ENCODE data around the gene B3GALNT2.

Gene B3GALNT2

DNA sequence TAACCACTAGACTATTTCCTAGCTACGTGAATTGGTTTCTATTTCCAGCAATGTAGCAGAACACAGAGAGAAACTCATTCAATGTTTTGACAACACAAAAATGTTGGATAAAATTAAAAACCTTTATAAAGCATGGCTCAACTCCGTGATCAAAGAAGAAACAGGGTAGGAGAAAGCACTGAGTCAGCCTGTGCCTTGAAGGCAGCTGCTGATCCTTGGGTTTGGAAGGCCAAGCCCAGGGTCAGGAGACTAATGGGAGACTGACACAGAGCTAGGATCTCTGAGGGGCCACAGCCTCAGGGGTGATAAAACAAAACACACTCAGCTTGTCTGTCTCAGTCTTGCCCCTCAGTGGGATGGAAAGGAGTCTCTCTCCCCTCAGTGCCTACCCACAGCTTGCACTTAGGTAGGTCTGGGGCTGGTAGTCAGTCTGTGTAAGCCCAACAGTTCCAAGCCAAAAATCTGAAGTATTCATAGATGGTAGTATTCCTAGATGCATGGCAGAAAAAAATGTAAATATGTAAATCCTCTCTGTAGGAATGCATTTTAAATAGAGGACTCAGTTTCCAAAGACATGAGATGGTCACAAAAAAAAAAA lies 53.3 kb downstream of the B3GALNT2 start:
- no peak for DNase-seq

DNA sequence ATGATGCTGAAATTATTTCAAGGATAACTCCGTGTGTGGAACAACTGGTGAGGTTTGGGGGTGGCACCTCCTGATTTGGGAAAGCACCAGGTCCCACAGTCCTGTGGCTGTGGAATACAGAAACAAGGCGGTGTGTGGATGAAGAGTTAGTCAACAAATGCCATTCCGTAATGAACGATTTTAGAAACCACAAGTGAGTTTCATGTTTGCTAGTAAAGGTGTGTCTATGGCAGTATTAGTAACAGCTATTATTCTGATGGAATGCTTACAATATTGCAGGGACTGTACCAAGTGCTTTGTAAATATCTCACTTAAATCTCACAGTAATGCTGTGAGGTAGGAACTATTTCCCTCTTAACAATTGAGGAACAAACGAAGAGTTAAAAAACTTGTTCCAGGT lies 53.8 kb downstream of the B3GALNT2 start:
- no peak for DNase-seq

DNA sequence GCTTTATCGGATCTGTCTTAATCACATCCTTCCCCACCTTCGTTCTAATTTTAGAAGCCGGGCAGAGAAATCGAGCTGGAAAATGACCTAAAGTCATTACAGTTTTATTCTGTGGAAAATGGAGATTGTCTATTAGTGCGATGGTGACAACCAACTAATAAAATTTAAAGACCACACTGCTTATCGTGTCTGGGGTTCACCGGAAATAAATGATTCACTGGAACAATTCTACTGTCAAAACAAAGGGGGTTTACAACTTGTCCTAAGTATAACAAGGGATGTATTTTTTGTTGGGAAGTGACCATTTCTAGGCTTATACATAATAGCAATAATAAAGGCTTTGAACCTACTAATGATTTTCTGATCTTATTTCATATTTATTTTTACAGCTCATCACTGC lies 55.6 kb downstream of the B3GALNT2 start:
- DNase-seq: no peak

DNA sequence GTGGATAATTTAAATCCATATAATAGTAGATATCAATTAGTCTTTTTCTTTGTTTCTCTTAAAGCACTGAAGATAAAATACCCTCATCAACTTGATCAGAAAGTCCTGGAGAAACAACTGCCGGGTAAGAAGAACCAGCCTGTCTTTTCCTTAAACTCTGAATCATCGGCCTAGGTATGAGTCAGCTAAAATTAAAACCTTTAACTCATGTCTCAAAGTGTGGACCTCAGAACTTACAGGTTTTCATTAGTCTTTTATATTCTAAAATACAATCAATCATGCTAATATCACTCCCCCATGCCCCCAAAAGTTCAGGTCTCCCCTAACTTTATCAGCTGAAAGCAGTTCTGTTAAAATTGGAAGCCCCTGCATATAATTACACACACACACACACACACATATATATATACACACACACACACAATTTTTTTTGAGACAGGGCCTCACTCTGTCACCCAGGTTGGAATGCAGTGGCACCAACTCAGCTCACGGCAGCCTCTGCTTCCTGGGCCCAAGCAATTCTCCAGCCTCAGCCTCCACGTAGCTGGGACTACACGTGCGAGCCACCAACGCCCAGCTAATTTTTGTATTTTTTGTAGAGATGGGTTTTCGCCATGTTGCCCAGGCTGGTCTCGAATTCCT lies 61.3 kb downstream of the B3GALNT2 start:
- peak; percentile 76 for DNase-seq

DNA sequence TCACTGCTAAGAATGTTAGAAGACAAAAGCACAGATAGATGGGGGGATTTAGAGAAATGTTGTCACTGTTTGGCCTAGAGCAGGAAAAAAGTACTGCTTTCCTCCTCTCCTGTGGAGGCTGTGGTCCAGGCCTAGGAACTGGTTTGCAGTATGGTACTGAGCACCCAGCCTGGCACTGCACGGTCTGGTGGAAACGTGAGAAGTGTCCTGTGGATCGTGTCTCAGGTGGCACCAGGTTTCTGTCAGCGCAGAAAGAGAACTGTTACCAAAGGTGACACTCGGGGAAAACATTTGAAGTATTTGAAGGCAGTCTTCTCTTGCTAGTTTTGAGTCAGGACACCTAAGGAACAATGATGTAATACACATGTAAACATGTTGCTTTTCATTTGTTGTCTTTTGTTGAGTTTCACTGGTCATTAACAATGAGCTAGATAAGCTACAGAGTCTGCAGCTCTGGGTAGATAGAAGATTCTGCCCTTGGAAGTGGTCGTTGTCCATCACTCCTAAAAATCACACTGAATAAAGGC lies 63.0 kb downstream of the B3GALNT2 start:
- no peak for DNase-seq

DNA sequence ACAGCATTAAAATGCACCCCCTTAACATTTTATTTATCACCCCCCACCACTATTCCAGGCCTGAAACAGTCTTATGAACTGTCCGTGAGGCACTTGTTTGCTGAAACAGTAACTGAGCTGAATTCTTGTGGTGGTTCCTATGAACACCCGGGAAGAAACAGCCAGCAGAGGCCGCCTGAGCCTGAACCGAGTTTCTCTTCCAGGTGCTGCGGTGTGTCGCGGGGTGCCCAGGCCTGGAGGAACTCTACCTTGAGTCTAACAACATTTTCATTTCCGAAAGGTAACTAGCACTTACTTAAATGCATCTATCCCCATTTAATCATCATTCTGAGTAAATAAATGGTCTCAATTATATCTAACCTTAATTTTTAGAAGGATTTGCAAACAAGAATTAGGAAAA lies 70.3 kb downstream of the B3GALNT2 start:
- no peak for DNase-seq

DNA sequence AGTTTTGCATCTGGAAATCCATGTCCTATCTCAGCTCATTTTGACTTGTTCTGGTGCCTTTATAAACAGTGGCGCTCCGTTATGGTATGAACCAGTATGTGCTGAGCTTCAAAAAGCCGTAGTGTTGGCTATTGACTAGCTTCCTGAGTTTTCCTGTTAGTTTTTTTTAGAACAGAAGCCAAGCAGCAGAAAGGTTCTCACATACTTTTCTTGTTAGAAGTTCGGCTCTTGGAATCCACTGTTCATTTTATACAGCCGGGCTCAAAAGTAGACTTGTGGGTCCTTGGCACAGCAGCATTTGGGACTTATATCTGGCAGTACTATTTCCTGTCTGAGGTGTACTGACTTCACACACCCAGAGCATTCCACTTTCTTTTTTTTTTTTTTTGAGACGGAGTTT lies 73.3 kb downstream of the B3GALNT2 start:
- peak; percentile 57 for DNase-seq

DNA sequence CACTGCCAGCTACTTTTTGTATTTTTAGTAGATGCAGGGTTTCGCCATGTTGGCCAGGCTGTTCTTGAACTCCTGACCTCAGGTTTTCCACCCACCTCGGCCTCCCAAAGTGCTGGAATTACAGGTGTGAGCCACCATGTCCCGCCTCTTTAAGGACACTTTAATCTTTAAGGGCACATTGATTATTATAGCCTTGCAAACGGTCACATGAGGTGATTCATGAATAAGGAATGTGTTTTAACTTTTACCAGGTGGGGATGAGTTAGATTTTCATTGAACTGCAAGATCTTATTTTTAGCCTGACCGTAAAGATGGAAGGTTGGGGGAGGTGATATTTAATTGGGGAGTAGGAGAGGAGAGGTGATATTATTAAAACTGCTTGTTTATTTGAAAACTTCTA lies 75.1 kb downstream of the B3GALNT2 start:
- DNase-seq: no peak

DNA sequence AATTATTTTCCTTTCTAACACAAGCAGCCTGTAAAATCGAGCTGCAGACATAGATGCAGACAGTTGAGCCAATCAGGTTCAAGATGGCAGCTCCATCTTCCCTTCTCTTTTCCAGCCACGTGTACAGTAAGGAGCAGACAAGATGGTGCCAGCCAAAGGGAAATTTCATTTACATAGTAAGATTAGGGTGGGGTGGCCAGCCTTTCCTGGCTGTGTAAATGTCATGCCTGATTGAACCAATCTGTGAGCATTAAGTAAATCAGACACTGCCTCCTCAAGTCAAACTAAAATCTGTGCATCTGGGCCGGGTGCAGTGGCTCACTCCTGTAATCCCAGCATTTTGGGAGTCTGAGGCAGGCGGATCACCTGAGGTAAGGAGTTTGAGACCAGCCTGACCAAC lies 76.8 kb downstream of the B3GALNT2 start:
- no peak for DNase-seq

DNA sequence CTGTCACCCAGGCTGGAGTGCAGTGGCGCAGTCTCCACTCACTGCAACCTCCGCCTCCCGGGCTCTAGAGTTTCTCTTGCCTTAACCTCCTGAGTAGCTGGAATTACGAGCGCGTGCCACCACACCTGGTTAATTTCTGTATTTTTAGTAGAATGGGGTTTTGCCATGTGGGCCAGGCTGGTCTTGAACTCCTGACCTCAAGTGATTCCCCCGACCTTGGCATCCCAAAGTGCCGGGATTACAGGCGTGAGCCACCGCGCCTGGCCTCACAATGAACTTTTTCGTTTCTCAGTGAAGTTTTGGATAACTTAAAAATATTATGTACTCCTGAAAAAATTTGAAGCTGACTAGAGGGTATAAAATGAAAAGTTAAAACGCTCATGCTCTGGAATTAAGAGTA lies 77.6 kb downstream of the B3GALNT2 start:
- DNase-seq: no peak

DNA sequence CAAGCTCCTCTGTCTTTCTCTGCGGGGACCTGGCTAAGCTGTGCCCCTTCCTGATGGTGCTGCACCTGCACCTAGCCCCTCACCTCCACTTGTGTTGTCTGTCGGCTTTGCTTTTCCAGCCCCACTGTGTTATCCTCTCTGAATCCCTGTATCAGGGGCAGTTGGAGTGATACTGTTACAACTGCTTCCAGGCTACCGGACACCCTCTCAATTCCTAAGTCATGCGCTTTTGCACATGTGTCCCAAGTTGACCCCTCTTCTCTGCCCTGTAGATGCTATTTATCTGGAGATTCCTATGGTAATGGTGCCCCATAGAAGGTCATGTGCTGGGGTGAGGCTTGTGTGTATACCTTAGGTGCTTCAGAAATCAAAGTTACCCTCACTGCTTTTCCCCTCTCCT lies 78.1 kb downstream of the B3GALNT2 start:
- no peak for DNase-seq

DNA sequence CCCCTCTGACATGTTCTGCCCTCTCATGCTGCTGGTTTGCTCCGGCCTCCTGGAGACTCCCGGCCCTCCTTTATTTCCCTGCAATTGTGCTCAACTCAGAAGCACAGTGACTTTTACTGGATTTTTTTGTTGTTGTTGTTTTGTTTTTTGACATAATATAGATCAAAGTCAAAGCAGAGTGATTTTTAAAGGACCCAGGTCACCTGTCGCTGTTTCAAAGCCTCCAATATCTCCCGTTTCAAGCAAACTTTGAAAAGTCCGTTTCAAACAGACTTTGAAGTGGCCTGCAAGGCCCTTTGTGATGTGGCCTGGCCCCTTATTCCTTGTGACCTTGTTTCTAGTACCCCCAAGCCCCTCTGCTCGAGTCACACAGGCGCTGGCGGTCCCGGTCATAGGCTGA lies 78.9 kb downstream of the B3GALNT2 start:
- no peak for DNase-seq

DNA sequence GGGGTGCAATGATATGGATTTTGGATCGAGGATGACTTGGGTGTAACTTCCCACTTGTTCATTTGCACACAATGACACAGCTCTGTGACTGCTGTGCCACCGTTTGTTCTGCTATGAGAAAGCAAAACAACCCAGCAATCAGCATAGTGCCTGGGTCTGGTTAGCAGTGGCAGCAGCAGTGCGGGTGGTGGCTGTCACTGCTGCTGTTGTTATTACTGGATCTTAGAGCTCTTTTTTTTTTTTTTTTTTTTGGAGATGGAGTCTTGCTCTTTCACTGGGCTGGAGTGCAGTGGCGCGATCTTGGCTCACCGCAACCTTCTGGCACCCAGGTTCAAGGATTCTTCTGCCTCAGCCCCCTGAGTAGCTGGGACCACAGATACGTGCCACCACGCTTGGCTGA lies 80.2 kb downstream of the B3GALNT2 start:
- peak; percentile 30 for DNase-seq

DNA sequence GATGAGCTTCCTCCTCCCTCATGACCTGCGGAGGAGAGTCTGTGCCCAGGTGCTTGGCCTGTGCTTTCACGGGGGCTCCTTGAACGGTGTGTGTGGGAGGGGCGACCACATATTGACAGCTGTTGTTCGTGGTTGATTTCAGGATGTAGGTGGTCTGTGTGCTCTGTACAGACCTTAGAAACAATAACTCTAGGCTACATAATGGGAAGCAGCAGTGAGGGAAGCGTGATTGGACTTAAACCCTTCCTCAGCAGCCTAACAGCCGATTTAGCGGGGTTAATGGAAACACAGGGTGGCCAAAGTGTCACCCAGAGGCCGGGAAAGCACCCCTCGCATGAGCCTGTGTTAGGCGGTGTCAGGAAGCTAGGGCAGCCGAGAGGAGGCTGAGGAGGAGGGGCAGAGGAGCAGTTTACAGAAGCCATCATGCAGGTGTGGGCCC lies 81.0 kb downstream of the B3GALNT2 start:
- DNase-seq: no peak

DNA sequence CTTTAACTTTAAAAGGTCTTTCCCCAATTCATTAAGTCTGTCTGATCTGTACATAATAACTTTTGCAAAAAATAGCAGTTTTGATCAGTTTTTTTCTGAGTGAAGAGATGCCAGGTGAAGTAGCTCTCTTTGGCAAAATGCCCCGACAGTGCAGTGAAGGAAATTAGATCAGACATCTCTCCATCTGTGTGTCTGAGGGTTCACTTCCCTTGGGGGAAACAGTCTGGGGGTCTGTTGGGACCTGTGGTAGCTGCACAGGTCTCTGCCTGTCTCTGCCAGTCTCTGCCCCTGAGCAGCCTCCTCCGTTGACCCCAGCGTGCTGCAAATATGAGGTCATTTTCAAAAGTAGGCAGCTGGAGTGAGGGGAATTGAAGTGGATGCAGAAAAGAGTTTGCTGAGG lies 82.5 kb downstream of the B3GALNT2 start:
- no peak for DNase-seq

DNA sequence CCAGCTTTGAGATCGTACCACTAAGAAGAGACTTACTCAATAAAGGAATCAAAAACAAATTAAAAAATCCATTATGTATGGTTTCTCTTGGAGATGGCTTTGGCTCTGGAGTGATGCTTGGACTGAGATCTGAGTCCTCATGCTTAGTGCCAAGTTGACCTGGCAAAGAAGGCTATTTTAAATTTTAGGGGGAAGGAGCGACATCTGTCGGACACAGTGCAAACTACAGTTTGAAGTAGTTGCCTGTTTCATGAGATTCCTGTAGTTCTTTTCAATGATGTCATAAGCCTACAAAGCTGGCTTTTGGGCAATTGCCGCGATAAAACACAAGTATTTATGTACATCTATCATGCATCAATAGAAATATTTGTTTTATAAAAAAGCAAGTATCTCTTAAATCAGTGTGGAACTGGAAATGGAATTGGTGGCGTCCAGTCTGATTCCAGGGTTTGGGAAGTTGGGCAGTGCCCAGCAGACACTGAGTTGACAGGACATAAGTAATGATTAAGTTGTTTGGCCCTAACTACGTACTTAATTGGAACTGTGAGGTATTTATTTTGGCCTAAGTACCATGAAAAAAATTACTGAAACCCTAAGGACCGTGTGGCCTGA lies 87.1 kb downstream of the B3GALNT2 start:
- DNase-seq: peak; percentile 76

DNA sequence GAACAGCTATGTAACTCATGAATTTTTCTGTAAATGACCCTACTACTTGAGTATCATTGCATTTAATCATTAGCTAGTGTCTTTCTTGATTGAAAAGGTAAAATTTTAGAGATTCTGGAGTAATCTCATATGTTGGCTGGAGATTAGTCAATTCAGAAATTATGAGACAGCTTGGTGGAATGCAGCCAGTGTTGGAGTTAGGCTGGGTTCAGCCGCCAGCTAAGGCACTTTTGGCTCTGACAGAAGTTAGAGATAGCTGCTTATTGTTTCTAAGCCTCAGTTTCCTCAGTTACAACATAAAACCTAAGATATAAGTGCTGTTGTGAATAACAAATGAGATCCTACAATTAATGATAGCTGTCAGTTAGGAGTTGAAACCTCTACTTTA lies 87.6 kb downstream of the B3GALNT2 start:
- DNase-seq: peak; percentile 49

DNA sequence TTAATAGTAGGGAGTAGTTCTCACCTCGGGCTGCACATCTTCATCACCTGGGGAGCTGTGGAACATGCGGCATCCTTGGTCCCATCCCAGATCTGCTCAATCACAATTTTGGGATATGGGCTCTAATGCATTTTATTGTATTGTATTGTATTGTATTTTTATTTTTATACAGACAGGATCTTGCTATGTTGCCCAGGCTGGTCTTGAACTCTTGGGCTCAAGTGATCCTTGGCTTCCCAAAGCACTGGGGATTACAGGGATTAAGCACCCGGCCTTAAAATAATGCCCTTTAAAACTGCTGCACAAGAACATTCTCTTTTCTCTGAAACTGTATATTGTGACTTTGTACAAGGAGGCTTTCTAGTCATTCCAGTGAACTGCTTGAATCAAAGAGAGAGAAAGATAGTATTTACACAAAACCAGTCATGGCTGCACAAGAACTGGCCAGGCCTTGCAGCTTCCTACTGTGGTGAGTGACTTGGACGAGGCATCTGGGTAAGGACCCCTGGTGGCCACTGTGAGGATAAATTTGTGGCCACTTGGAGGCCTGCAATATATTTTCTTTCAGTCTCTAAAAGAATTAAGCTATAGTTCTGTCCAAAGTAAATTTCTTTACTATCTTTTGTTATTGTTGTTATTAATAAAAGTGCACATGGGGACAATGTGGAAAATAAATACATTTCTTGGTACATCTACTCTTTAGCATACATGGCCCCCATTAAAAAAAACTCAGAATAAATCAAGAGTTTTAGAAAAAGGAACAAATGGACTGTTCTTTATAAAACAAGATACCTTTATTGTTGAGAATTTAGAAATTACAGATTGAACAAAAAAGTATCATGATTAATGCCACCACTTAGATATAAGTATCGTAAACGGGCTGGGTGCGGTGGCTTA lies 89.0 kb downstream of the B3GALNT2 start:
- peak; percentile 77 for DNase-seq

DNA sequence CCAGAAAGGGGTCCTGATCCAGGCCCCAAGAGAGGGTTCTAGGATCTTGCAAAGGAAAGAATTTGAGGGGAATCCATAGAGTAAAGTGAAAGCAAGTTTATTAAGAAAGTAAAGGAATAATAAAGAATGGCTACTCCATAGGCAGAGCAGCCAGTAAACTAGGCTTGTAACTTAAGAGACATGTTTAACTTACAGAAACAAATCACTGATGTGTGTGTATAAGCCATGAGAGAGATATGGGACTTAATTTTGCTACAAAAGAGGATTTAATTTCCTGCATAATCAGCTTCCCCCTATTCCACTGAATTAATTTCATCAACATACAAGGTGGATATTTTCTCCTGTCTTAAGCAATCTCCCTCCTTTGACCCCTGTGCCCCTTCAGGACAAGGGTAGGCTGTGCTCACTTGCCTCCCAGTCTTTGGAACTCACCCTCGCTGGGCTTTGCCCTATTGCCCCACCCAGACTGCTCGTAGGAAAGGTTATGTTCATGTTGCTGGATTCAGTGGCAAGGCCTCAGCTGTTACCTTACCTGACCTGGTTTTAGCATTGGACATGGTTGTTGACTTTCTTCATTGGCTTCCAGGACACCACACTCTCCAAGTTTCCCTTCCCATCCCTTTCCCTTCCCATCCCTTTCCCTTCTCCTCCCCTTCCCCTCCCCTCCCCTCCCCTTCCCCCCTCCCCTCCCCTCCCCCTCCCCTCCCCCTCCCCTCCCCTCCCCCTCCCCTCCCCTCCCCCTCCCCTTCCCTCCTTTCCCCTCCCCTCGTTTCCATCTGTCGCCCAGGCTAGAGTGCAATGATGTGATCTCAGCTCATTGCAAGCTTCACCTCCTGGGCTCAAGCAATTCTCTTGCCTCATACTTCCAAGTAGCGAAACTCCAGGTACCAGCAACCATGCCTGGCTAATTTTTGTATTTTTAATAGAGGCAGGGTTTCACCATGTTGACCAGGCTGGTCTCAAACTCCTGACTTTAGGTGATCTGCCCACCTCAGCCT lies 92.5 kb downstream of the B3GALNT2 start:
- no peak for DNase-seq

DNA sequence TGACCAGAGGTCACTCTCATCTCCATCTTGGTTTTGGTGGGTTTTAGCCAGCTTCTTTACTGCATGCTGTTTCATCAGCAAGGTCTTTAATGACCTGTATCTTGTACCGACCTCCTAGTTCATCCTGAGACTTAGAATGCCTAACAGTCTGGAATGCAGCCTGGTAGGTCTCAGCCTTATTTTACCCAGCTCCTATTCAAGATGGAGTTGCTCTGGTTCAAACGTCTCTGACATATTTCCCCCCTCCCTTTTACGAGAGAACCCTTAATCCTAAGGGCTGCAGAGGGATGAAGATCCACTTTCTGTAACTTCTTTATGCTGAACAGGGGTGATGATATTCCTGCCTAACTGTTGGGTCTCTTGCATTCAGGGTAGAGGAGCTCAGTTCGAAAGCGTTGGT lies 93.8 kb downstream of the B3GALNT2 start:
- DNase-seq: no peak

DNA sequence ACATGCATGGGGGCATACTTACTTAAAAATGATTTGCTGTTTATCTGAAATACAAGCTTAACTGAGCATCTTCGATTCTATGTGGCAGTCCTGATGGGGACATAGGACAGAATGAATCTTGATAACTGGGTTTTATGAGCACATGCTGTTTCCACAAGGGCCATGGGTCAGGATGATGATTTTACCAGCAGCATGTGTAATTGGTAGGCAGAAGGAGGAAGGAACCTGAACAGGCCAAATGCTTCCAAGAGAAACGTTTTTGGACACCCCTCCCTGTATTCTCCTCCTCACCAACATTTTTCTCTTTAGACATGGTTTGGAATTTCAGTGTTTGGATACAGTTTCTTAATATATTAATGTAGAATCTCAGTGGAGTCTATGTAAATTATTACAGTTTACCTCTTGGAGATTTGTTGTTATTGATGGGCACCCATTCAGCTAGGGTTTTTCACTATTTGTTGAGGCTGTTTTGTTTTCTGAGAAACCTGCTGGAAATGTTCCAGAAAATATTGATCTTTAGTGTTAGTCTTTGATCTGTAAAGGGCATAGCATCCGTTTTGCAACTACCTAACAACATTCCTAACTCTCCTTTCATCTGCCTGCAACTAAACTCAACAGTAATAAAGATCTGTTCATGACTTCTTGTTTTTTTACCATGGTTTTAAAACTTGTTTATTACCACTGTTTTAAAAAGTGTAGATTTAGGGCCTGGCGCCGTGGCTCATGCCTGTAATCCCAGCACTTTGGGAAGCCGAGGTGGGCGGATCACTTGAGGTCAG lies 95.0 kb downstream of the B3GALNT2 start:
- no peak for DNase-seq

All from fibroblast of skin of back (primary cell).